Prostate gland (tissue), 2 donors: Measurements from ENCODE around the gene PECR. TPM values are rescaled to one million over a fixed set of nuclear protein-coding genes. Genes with fewer than 3 reads are reported as not detected.
A peak's percentile ranks its signal among the peaks of the same experiment; 100 is the strongest.
"Not testable (repeated sequence)": the region's sequence is repeated elsewhere in the genome, so short reads cannot be mapped to it uniquely, and the experiment has no call there.

Source experiments
- DNase-seq: peaks from one replicate; pipeline ENCODE4 v3.0.0-alpha.2; 2019; ENCODE audit warnings: low spot score
- H3K27ac ChIP-seq, 2 donors: fragments of 200-600 bp; sonication (generic); 2 replicates each; pipeline ENCODE4 v1.5.1; 2017 to 2019
- H3K27me3 ChIP-seq: fragments of 200-600 bp; sonication (generic); replicated peaks from 2 replicates; pipeline ENCODE4 v1.5.1; 2019; ENCODE audit not compliant: insufficient read depth
- H3K36me3 ChIP-seq, 2 donors: fragments of 200-600 bp; sonication (generic); 1 replicate in 1 of 2; 2 replicates in 1 of 2; pipeline versions ENCODE4 v1.5.1 to v1.8.1; 2017 to 2019
- H3K4me1 ChIP-seq: fragments of 200-600 bp; sonication (generic); replicated peaks from 2 replicates; pipeline ENCODE4 v1.5.1; 2019
- H3K4me3 ChIP-seq, 2 donors: fragments of 200-600 bp; sonication (generic); 2 replicates each; pipeline ENCODE4 v1.5.1; 2017 to 2019
- H3K9me3 ChIP-seq: fragments of 200-600 bp; sonication (generic); 2 replicates; pipeline ENCODE4 v1.5.1; 2017
- CTCF ChIP-seq, 4 experiments: fragments of 200-600 bp in 2 of 4; fragments of 450-650 bp in 2 of 4; sonication (generic) in 2 of 4; IDR thresholded peaks; 1 replicate in 3 of 4; 2 replicates in 1 of 4; pipeline ENCODE4 v1.5.1; 2016 to 2019; ENCODE audit warnings: antibody characterized with exemption in 4 of 4, mild to moderate bottlenecking in 2 of 4, moderate library complexity in 2 of 4
- POLR2A ChIP-seq: fragments of 450-650 bp; IDR thresholded peaks from one replicate; pipeline ENCODE4 v1.6.1; 2016; ENCODE audit warnings: antibody characterized with exemption, mild to moderate bottlenecking
- POLR2AphosphoS5 ChIP-seq: sonication (generic); formaldehyde crosslinking; IDR thresholded peaks from one replicate; pipeline ENCODE4 v1.6.1; 2017; ENCODE audit warnings: antibody characterized with exemption
- WGBS: methylation state at CpG from one replicate; pipeline ENCODE4 v1.1.5; 2018; 5-methylcytosine and 5-hydroxymethylcytosine counted together
- intact Hi-C: fragments of 100-400 bp; cut with DNase I; formaldehyde crosslinking; loops from one replicate; pipeline ENCODE4 v1.14.2; 2022
- total RNA-seq, 2 donors: library from RNA; depleted of rRNA; stranded (reverse); fragments of >200 nt; gene quantifications; one replicate each; pipeline ENCODE4 v1.1.0, GENCODE V29; 2016

The PECR gene
- total RNA-seq, 2 donors from 2014 or later, result 6.9 to 16.3 TPM

GRCh38 chr2:216014006-216014405 lies 67.6 kb downstream of the PECR start:
- H3K9me3 ChIP-seq, result no peaks in the 10 kb centered on the region
- no peaks in the 10 kb centered on the region for H3K27me3 ChIP-seq
- TF ChIP-seq POLR2A (no peak), POLR2AphosphoS5 (no peak), CTCF (IDR thresholded peaks at IDR 0.05) (no peak)
- H3K36me3 ChIP-seq, result no peaks in the 10 kb centered on the region
- no peak for DNase-seq
- no peak overlapping the region for H3K27ac ChIP-seq
- WGBS, result 85% methylated on average over 8 of the region's 8 CpGs
- H3K4me3 ChIP-seq, result no peak overlapping the region
- intact Hi-C loops, result no loop called here
- H3K4me1 ChIP-seq, result no peaks in the 10 kb centered on the region

- no peaks in the 10 kb centered on the region for H3K9me3 ChIP-seq
- peak within 1 kb of the TSS; percentile 56 to 62 for H3K4me3 ChIP-seq
- TF ChIP-seq POLR2A (no peak), POLR2AphosphoS5 (peak; percentile 31), CTCF (IDR thresholded peaks at IDR 0.05) (peak; percentile 47 to 65 (median 56))
- DNase-seq, result peak; percentile 65
- under 1% methylated on average over 66 of the region's 70 CpGs for WGBS
- peak within 1 kb of the TSS; percentile 46 to 58 for H3K27ac ChIP-seq
- no peaks in the 10 kb centered on the region for H3K36me3 ChIP-seq
- H3K4me1 ChIP-seq, result no peaks in the 10 kb centered on the region
- no peaks in the 10 kb centered on the region for H3K27me3 ChIP-seq
- intact Hi-C loops, result no loop called here
These were observed 68.3 kb downstream of the PECR start, which contains the start of gene MREG for GRCh38 chr2:216013080-216013909. Gene MREG, minus strand, starts transcription at chr2:216013551. Its CDS starts 224 bp downstream, at chr2:216013327.

GRCh38 chr2:216012830-216013079 lies 68.9 kb downstream of the PECR start:
- TF ChIP-seq CTCF (IDR thresholded peaks at IDR 0.05), result no peak
- no peak for TF ChIP-seq POLR2AphosphoS5
- no peak for TF ChIP-seq POLR2A
- intact Hi-C loops, result no loop called here
- Histone ChIP-seq H3K4me3 (peak overlapping the region; percentile 56 to 62), H3K9me3 (no peaks in the 10 kb centered on the region), H3K27me3 (no peaks in the 10 kb centered on the region), H3K4me1 (no peaks in the 10 kb centered on the region), H3K36me3 (no peaks in the 10 kb centered on the region), H3K27ac (peak overlapping the region; percentile 46 to 58)
- no peak for DNase-seq
- WGBS, result 12% methylated on average over 6 of the region's 6 CpGs

- TF ChIP-seq POLR2A (no peak), CTCF (IDR thresholded peaks at IDR 0.05) (no peak), POLR2AphosphoS5 (no peak)
- Histone ChIP-seq H3K9me3 (no peaks in the 10 kb centered on the region), H3K4me1 (no peaks in the 10 kb centered on the region), H3K27ac (peak overlapping the region in 1 of 2 donors; percentile 58), H3K36me3 (no peaks in the 10 kb centered on the region), H3K27me3 (no peaks in the 10 kb centered on the region), H3K4me3 (no peak overlapping the region)
- intact Hi-C loops, result no loop called here
- no peak for DNase-seq
- 27% methylated on average over 6 of the region's 6 CpGs for WGBS
These were observed 69.3 kb downstream of the PECR start for GRCh38 chr2:216012133-216012829.

GRCh38 chr2:216009215-216009614 lies 72.4 kb downstream of the PECR start:
- H3K4me3 ChIP-seq, H3K9me3 ChIP-seq, H3K36me3 ChIP-seq, H3K4me1 ChIP-seq, H3K27me3 ChIP-seq, H3K27ac ChIP-seq, intact Hi-C loops, DNase-seq: not testable (repeated sequence)
- 93% methylated on average over 2 of the region's 2 CpGs for WGBS
